HFFc6 (cell line): ENCODE data around the gene ST6GAL1. TPM values are rescaled to one million over a fixed set of nuclear protein-coding genes. Genes with fewer than 3 reads are reported as not detected.
"Not testable (repeated sequence)": the region's sequence is repeated elsewhere in the genome, so short reads cannot be mapped to it uniquely, and the experiment has no call there.

Experiments
- DNase-seq: peaks from one replicate; pipeline ENCODE4 v3.0.0-alpha.2; 2018
- H3K27ac Mint-ChIP-seq: 2 replicates; pipeline ENCODE4 v1.8.0; 2020; ENCODE audit warnings: mild to moderate bottlenecking, mixed read lengths
- H3K27me3 Mint-ChIP-seq: 2 replicates; pipeline ENCODE4 v1.8.0; 2021; ENCODE audit warnings: mild to moderate bottlenecking, moderate library complexity, mixed read lengths; ENCODE audit not compliant: insufficient read depth
- H3K36me3 Mint-ChIP-seq: 2 replicates; pipeline ENCODE4 v1.8.0; 2021; ENCODE audit warnings: low read depth, mixed read lengths
- H3K4me1 Mint-ChIP-seq: 2 replicates; pipeline ENCODE4 v1.8.0; 2020; ENCODE audit warnings: low read depth, mixed read lengths
- H3K4me3 Mint-ChIP-seq: 2 replicates; pipeline ENCODE4 v1.8.0; 2020; ENCODE audit warnings: mild to moderate bottlenecking, moderate library complexity, mixed read lengths
- H3K9me3 Mint-ChIP-seq: 2 replicates; pipeline ENCODE4 v1.8.0; 2020; ENCODE audit warnings: mild to moderate bottlenecking, mixed read lengths
- CTCF ChIP-seq: fragments of 200-600 bp; sonication (generic); IDR thresholded peaks from 2 replicates; pipeline ENCODE4 v1.5.0; 2021; ENCODE audit warnings: antibody characterized with exemption, mild to moderate bottlenecking
- total RNA-seq, 6 experiments: library from RNA; stranded (reverse); fragmentation: NEBNext Ultra II Directional; extraction: Animal tissue kit (Norgen Biotek cat#: 25700); gene quantifications; 2 replicates in 1 of 6; 3 replicates in 5 of 6; pipeline ENCODE4 v1.2.3, GENCODE V29; 2021

The ST6GAL1 gene
- total RNA-seq, 6 experiments from 2014 or later = 0.88 to 2.6 (median 1.9) TPM

DNA sequence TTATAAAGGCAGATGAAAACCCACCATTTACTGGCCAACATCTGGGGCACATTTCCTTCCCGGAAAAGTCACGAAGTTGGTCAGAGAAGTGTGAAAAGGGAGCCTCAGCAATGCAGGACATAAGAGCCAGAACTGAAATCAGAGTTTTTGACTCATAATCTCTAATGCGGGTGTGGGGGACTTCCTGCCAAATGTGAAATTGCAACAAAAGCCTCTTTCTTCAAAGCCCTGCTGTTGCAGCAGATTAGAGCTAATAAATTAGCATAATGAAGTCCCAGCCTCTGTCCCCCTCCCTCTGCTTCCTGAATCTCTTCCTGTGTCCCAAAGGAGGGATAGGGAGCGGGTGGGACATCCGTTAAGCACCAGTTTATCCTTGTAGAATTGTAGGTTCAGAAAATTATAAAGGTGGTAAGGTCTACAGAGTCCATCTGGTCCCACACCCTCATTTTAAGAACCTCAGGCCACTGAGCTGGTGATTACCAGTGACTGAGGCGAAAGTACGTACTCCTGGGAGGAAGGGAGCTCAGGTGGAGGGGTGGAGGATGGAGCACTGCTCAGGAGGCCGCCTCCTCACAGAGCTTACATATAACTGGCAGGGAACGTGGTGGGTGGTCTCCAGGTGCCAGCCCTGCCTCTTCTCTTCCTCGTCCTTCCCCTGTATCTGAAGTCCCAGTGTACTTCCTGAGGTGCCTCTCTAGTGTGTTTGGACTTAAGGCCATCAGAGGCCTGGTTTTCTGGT lies 35.0 kb downstream of the ST6GAL1 start:
- peaks cover 1% of the 10 kb centered on the region; the same call in 1 of the 2 replicates for H3K4me1 Mint-ChIP-seq
- no peaks in the 10 kb centered on the region for H3K36me3 Mint-ChIP-seq
- no peak for TF ChIP-seq CTCF
- H3K9me3 Mint-ChIP-seq = no peaks in the 10 kb centered on the region
- H3K27ac Mint-ChIP-seq = no peak overlapping the region
- peaks cover 12% of the 10 kb centered on the region; the same call in 1 of the 2 replicates for H3K27me3 Mint-ChIP-seq
- no peak for DNase-seq
- no peak overlapping the region for H3K4me3 Mint-ChIP-seq

DNA sequence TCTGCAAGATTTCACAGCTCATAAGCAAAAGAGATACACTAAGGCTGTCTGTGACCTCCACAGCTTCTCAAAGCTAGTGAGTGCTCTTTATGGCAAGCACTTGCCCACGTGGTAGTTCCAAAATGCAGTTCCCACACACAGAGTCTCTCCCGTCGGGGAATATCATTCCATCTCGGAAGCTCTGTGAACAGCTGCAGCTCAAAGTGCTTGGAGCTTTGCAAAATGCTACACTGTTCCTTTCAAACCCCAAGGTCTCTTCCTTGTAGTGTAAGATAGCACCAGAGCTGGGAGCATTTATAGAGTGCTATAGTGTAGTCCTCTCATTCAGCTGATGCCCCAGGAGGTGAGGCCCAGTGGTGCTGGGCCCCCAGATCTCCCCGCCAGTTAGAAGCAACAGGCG lies 36.1 kb downstream of the ST6GAL1 start:
- Mint-ChIP-seq H3K27ac (no peak overlapping the region), H3K4me1 (no peaks in the 10 kb centered on the region), H3K27me3 (peaks cover 11% of the 10 kb centered on the region; the same call in 1 of the 2 replicates), H3K9me3 (no peaks in the 10 kb centered on the region), H3K36me3 (no peaks in the 10 kb centered on the region), H3K4me3 (no peak overlapping the region)
- DNase-seq = no peak
- no peak for TF ChIP-seq CTCF

- H3K36me3 Mint-ChIP-seq, H3K9me3 Mint-ChIP-seq, H3K4me1 Mint-ChIP-seq, H3K27me3 Mint-ChIP-seq, DNase-seq, H3K27ac Mint-ChIP-seq, H3K4me3 Mint-ChIP-seq: not testable (repeated sequence)
Observed at GRCh38 chr3:186967236-186967635, 36.9 kb downstream of the ST6GAL1 start.

GRCh38 chr3:186967686-186968085 lies 37.4 kb downstream of the ST6GAL1 start:
- DNase-seq = no peak
- H3K36me3 Mint-ChIP-seq = no peaks in the 10 kb centered on the region
- H3K4me3 Mint-ChIP-seq = no peak overlapping the region
- no peak for TF ChIP-seq CTCF
- H3K27ac Mint-ChIP-seq = no peak overlapping the region
- H3K27me3 Mint-ChIP-seq = peaks cover 8% of the 10 kb centered on the region
- no peaks in the 10 kb centered on the region for H3K9me3 Mint-ChIP-seq
- no peaks in the 10 kb centered on the region for H3K4me1 Mint-ChIP-seq

DNA sequence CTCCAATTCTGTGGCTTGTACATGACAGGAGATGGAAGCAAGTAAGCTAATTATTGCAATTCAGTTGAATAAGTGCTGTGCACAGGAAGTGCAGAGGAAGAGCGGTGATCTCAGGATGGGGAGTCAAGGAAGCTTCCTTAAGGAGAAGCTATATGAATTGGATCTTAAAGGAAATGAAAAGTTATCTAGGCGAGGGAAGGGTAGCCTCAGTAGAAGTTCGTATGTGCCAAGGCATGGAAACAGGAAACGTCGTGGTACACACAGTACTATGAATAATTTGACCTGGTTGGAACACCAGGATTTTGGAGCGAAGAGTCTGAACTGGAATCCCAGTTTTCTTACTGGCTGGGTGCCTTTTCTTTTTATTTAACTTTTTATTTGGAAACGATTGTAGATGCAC lies 39.3 kb downstream of the ST6GAL1 start:
- TF ChIP-seq CTCF = no peak
- no peak overlapping the region for H3K4me3 Mint-ChIP-seq
- peaks cover 5% of the 10 kb centered on the region for H3K27me3 Mint-ChIP-seq
- no peaks in the 10 kb centered on the region for H3K36me3 Mint-ChIP-seq
- no peak overlapping the region for H3K27ac Mint-ChIP-seq
- no peaks in the 10 kb centered on the region for H3K4me1 Mint-ChIP-seq
- no peak for DNase-seq
- H3K9me3 Mint-ChIP-seq = no peaks in the 10 kb centered on the region

- H3K4me3 Mint-ChIP-seq, H3K4me1 Mint-ChIP-seq, DNase-seq, H3K36me3 Mint-ChIP-seq, H3K9me3 Mint-ChIP-seq, H3K27ac Mint-ChIP-seq: not testable (repeated sequence)
- H3K27me3 Mint-ChIP-seq = peaks cover 14% of the 10 kb centered on the region
Observed at GRCh38 chr3:186971106-186971505, 40.8 kb downstream of the ST6GAL1 start.
